HG03045 (cell line): Measurements from ENCODE around the gene LCP2.

ENCODE experiments used
- ATAC-seq: cut with Tn5 transposase; IDR thresholded peaks from one replicate; pipeline ENCODE4 v1.9.1; 2021; ENCODE audit warnings: mild to moderate bottlenecking, moderate library complexity; ENCODE audit not compliant: unreplicated experiment

LCP2 gene

DNA sequence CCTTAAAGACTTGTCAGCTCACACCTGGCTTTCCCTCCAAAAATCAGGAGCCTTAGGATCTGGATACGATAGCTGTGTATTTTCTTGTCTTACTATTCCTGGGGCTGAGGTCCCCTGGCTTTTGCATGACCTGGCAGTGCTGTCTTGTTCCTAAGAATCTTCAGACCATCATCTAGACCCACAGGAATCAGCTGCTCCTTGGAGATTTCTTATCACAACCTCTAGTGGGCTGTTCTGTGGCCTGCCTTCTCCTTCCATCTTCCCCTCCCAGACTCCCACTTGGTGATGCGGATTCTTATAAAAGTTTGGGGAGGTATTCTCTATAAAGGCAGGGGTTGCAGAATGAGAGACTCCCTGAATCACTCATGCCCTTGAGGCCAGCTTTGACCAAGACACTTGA, 21.4 kb downstream of the LCP2 start:
- no peak for ATAC-seq

DNA sequence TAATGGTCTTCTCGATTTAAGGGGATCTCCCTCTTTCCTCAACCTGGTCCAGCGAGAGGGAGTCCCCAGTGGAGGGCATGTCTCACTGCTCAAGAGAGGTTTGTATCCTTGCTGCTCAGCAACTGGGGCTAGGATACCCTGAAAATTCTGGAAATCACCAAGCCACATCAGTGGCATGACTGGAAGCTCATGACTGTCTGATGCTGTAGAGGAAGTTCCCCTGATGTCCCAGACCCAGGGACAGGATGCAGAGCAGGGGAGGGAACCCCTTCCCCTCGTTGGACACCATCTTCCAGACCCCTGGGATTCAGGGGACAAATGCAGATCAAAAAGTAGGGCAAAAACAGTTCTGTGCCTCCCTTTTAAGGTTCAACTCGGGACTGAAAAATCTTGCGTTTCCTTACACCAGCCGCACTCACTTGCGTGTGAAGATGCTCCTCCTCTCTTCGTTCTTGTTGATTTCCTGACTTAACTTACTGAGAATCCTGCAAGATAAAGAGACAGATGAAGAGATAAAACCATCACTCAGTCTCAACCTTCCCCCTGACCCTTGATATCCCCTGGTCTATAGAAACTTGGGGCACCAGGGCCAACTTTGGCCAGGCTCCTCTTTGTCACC, 22.1 kb downstream of the LCP2 start:
- no peak for ATAC-seq

DNA sequence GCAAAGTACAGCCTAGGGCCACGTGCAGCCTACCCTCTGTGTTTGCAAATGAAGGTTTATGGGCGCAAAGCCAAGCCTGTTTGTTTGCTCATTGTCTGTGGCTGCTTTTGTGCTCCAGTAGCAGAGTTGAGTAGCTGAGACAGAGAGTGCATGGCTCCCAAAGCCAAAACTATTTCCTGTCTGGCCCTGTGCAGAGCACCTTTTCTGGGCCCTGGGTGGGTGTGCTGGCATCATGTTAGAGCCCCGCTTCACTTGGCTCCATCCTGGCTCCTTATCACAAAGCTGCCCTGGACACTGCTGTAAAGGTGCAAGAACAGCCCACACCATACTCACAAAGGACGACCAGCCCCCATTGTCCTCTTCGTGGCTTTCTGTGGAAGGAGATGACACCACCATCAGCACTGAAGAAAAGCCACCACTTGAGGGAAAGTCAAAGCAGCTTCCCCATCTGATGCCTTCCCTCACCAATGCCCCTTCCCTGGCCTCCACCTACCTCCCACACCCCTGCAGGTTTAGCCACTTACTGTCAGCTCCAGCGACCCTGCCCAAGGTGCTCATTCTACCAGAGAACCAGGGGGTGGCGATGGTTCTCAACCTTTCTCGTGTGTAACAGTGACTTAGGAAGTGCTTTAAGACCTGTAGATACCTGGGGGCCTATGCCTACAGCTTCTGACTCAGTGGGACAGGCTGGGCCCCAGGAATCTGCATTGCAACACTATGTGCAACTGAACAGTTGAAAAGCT, 23.4 kb downstream of the LCP2 start:
- ATAC-seq, result no peak

DNA sequence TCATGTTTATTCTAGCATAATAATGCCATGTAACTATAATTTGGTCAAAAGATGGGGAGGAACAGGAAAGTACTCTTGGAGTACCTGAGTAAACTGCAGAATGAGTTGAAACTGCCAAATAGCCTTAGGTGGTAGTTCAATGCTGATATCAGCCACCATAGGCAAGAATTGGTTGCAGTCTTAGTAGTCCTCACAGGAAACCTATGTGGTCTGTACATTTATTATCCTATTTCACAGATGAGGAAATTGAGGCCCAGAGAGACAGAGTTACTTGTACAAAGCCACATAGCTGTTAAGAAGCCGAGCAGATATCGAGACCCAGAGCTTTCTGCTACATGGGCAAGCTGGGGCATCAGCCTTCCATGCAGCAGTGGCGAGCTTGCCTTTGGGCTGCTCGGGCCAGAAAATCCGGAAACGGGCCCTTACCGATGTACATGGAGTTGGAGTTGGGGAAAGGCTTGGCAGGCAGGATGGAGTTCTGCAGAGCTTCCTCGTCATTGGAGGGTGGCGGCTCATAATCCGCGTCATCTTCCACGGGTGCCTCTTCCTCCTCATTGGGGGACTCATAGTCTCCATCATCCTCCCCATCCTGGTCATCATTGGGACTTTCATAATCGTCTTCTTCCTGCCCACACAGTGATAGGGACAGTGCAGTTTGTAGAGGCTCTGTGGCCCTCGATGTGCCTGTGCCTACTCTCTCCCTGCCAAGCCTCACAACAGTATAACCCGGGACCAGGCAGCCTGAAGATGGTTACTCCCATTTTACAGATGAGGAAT, 27.1 kb downstream of the LCP2 start:
- ATAC-seq, result no peak

DNA sequence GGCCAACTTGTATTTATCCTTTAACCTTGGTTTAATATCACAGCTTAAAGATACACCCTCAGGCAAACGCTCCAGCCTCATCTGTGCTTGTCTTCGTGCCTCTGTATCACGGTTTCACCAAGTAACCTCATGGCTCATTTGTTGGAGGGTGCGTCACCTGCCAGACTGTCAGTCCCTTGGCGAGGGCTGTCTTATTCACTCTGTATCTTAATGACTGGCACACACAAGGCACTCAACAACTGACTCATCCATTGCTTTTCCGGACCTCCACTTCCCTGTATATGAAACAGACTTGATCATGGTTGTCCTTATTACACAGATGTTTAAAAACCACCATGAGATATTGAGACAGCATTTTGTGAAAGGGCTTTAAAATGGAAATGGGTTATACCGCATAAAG, 28.0 kb downstream of the LCP2 start:
- no peak for ATAC-seq

DNA sequence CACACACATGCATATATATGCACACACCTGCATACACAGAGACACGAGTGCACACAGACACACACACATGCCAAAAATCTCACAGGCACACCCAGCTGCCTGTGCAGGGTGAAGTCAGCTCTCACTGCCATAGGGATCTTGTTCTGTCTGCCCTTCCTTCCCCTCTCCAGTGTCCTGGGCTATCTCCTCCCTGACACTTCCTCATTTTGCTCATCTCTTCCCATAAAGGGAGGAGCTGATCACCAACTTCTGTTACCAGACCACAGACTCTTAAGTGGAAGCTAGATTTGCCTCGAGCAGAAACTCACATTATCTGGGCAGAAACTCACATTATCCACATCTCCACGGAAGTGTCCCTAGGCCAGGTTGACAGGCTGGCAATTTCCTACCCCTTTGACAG, 28.7 kb downstream of the LCP2 start:
- no peak for ATAC-seq

DNA sequence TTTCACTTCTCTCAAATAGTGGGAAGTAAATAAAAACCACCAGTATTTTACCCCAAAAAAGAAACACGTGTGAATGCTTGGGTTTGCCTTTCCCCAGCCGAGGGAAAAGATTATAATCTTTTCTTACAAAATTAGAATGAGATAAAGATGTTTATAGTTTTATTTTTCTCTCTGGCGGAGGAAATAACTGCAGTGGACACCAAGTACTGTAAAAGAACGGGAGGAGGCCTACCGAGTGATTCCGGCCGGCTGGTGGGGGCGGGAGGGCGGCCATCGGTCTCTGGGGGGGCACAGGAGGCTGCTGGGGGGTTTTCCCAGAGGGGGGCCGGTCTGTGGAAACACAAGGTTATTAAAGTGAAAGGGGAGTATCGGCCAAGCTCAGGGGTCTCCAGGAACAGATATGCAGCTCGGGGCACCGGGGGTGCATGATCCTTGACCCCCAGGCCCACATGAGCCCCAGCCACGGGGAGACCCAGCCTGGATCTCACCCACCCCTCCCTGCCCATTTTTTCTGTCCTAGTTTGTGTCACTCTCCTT, 29.4 kb downstream of the LCP2 start:
- no peak for ATAC-seq

DNA sequence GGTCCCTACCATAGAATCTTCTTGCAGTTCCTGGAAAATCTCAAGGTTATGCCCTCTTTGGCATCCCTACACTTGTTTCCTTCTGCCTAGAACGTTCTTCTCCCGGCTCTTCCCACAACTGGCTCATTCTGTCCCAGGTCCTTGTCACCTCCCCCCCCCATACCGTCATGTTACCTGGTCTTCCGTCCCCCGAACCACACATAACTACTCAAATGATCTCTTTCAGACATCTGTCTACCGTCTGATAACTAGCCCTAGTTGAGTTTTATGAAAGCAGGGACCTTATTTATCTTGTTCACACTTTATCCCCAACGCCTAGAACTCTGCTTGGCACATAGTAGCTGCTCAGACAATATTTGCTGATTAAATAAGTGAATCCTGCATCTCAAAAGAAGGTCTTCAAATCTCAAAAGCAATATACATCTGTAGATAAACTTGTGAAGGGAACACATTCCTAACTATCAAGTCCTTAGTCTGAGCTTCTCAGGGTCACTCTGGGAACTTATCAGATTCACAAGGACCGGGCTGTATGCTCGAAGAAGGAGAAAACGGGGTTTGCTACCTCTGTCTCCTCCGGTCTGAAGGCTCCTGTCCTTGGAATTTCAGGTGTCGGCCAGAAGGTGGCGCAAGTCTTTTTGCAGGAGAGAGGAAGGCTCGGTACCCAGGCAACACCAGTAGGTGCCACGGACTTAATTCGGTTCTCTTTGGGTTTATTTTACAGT, 30.0 kb downstream of the LCP2 start:
- peak; percentile 91 for ATAC-seq

DNA sequence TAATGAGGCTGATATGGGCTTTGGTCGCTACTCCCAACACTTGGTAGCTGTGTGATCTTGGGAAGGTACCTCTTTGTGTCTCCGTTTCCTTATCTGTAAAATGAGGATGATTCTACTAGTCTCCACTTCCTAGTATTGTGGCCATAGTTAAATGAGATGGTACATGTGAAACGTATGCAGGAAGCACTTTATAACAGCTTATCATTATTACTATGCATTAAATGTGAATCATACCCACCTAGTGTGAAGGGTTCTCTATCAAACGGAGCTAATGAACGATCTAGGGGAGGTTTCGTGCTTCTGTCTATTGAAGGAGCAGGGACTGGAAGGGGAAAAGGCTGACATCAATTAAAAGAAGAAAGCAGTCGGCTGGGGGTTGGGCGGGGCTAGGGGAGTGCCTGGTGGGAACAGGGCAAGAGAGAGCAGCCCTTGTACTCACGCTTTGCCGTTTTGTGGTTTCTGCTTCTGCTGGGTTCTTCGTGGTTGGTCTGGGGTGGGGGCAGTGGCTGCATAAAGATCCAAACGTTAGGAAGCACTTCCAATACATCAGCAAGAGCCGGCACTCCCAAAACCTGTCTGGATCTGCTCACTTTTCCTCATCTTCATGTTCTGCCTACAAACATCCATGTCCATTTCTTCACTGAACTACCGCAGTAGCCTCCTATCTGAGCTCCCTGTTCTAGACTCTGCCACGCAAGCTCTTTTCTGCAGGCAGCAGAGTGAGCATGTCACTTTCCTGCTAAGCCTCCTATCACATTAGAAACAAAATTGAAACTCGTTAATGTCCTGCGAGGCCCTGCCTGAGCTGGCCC, 30.8 kb downstream of the LCP2 start:
- ATAC-seq, result no peak

DNA sequence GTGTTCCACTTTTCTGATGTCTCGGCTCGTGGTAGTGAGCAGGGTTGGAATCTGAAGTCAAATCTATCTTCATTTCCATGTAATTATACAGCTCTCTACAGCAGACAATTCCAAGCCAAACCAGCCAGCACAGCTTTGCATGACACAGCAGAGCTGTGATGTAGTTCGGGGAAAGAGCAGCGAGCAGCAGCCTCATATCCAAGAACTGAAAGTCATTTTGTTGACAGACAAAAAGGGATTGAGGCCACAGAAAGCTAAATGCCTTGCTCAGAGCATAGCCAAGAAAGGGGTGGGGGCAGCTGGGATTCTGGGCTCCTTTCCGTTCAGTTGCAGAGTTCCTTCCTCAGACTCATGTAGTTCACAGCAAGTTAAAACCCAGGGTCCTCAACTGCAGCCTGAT, 32.1 kb downstream of the LCP2 start:
- no peak for ATAC-seq

DNA sequence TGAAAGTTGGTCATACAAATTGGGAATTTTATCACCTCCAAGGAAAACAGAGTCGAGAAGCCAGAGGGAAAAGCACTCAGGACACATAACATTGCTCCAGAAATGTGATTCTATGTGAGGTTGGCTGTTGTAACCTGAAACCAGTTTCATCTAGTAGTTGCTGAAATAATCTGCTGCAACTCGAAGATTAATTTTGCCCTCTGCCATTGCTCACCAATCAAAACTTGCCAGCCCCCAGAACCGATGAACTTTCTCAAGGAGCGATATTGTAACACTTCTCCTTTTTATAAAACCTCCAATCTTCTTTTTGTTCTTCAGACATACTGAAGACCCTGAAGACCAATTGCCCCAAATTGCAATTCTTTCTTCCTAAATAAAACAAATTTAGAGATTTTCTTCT, 33.7 kb downstream of the LCP2 start:
- no peak for ATAC-seq

DNA sequence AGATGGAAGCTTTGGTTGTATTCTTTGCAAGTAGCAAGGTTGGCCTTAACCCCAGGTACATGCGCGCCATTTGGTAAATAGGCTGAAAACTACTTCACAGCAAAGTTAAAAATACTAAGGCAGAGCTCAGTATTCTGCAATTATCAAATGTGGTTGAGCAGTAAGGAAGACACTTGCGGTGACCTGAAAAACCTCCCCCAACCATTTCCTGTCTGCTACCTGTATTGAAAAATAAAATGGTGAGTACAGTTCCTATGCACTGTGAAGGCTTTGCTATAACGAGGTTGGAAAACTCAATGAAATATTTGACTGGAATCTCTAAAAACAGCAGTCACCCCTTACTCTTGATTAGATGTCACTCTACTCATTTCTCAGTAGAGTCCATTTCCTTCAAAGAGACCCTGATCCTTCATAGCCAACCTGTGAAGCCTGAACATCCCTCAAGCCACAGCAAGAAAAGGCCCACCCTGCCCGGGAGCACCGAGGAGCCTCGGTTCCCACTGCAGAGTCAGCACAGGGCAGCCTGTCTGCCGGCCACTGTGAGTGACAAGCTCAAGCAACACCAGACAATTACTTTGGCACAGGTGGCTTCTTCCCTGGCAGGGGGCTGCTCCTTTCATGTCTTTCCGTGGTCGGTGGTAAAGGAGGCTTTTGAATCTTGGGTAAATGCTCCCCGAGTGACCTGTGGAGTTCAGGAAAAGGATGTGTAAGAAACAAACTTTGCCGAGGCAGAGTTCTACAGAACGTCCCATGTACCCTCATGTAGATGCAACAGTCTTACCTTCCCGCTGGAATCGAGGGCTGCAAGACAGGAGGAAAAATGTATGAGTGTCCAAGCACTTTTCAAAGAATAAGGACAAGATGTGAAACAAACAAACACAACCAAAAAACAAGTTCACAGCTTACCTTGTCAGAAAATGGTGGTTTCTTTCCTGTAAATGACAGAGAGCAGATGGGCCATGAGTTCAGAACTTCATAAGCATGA, 35.2 kb downstream of the LCP2 start:
- no peak for ATAC-seq

DNA sequence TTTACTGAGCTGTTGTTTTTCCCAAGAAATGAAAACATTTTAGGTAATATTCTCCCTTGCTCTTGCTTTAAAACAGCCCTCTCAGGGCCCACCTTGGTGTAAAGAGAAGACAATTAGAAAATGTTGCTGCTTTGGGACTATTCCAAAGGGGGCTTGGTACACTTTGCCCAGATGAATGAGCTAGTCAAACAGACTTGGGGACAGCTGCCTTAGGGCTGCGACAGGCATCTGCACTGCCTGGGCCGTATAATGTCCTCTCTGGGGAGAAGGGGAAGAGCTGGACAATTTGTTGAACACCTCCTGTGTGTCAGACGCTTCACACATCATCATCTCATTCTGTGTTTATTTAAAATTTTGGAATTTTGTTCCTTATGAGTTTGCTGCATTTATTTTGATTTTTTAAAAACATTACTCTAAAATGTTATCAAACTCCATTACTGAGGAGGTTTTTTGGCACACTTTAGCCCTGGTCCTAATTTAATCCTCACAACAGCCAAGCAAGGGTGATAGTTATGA, 36.0 kb downstream of the LCP2 start:
- no peak for ATAC-seq

DNA sequence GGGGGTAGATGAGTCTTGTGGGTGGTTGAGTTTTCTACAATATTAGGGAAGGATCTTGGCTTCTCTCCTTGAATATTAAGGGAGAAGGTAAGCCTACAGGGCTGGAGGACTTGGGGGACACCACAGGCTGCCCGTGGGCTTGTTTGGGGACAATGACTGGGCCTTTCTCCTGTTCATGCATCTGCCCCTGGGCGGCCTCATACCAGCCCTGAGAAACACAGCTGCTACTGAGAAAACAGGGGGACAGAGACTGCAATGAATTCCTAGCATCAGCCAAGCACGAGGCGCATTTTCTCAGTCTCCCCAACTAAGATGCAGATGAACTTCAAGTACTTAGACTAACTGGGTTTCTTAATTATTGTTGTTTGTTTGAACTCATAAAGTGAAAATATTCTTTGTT, 40.2 kb downstream of the LCP2 start:
- no peak for ATAC-seq

DNA sequence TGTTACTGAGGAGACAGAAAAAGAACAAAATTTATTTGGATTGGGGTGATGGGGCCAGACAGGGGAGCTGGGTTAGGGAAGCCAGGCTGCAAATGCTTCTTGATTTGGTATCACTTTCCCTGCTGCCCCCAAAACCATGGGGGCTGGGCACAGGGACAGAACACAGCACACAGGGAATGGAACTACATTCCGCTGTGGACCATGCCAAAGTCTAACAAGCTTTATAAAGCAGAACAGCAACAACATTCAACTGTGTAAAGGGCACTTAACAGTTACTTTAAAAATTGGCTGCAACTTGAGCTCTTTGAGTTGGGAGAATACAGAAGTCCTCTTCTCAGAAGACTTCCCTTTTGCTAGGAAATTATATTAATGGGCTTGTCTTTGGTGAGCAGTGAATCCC, 41.0 kb downstream of the LCP2 start:
- no peak for ATAC-seq

DNA sequence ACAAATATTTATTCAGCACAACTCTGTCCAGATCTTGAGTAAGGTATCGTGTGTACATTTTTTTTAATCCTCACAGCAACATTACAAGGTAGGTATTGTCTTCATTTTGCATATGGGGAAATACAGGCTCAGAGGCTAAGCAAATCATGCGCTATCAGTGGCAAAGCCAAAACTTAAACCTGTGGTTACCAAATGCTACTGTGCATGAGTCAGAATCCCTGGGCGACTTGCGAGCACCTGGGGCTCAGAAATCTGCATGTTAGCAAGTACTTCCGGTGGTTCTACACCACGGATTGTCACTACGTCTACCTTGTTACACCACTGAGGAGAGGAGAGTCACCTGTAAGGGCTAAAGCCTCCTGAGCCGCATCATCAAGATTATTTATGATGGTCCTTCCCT, 43.5 kb downstream of the LCP2 start:
- ATAC-seq, result peak; percentile 95

DNA sequence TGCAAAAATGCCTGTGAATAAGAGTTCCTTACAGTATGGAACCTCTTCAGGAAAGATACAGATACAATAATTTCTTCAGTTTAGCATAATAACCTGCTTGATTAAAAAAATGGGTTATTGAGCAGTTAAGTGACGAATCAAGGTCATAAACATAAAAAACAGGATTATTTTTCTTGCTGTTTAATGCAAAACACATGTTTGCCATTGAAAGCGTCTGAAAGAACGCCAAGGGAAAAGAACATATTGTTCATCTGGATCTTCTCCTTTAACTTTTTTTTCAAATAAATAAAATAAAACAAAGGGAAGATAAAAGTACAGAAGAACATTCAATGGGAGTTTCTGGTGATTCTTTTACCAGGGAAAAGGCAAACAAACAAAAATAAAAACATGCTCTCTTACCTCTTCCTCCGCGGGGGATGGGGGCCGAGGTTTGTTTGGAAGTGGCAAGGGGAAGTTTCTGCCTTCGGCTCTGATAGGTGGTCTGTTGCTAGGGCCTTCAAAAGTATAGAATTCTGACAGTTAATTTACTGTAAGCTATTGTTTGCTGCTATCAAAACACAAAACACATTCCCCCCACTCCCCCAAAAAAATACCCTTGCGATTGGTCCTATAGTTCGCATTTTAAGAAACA, 44.7 kb downstream of the LCP2 start:
- no peak for ATAC-seq

DNA sequence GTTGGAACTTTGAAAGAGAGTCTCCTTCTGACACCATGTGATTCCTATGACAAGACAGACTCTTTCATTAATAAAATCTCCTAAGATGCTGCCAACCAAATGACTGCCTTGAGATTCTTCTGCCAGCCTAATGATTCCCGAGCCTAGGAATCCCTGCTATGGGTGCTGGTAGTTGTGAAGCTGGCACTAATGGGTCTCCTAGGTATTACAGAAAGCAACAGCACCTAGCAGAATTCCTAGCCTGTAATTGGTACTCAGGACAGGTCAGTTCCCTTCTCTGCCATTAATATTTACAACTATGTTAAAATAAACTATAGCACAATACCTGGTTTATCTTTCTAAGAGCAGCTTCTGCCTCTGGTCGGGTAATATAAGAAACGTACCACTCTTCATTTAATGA, 45.5 kb downstream of the LCP2 start:
- ATAC-seq, result no peak

DNA sequence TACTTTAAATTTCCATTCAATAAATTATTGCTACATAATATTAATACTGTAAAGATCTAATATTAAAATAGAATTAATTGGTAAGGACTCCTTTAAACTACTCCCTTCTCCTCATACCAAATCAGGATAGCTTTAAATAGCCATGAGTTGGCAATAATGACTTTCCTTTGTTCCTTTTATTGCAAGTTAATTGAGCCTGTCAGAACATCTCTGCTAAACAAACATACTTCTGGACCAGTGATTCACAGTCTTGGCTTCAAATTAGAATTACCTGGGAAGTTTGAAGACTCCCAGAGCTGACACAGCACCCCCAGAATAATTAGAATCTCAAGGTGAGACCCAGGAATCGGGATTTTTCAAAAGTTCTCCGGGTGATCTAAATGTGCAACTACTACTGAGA, 46.1 kb downstream of the LCP2 start:
- ATAC-seq, result no peak
